Astrocyte (in vitro differentiated cells and primary cell): ENCODE data around the gene SLC5A8. TPM values are rescaled to one million over a fixed set of nuclear protein-coding genes. Genes with fewer than 3 reads are reported as not detected.

Source experiments
- DNase-seq: peaks from one replicate; pipeline ENCODE4 v3.0.0-alpha.2; 2010; ENCODE audit warnings: low read depth
- FAIRE-seq: peaks from 2 replicates; lab custom pipeline; 2011; peaks lifted over from hg19 to GRCh38; lab: Jason Lieb, UNC
- H2AFZ ChIP-seq: 2 replicates; pipeline ENCODE4 v1.6.0; 2012; ENCODE audit warnings: low read depth, low read length, inconsistent platforms
- H3K27ac ChIP-seq: 2 replicates; pipeline ENCODE4 v1.5.1; 2011; ENCODE audit warnings: low read depth, low read length, inconsistent platforms
- H3K27me3 ChIP-seq: 2 replicates; pipeline ENCODE4 v1.6.0; 2011; ENCODE audit warnings: low read length, inconsistent platforms; ENCODE audit not compliant: insufficient read depth
- H3K36me3 ChIP-seq: 2 replicates; pipeline ENCODE4 v1.5.1; 2011; ENCODE audit warnings: low read length, inconsistent platforms; ENCODE audit not compliant: insufficient read depth
- H3K4me1 ChIP-seq: 2 replicates; pipeline ENCODE4 v1.5.1; 2011; ENCODE audit warnings: low read length, inconsistent platforms; ENCODE audit not compliant: insufficient read depth
- H3K4me2 ChIP-seq: 2 replicates; pipeline ENCODE4 v1.6.0; 2012; ENCODE audit warnings: low read length, inconsistent platforms
- H3K4me3 ChIP-seq: 2 replicates; pipeline ENCODE4 v1.5.1; 2011; ENCODE audit warnings: low read depth, mild to moderate bottlenecking, low read length, inconsistent platforms; ENCODE audit not compliant: insufficient read depth
- H3K79me2 ChIP-seq: 2 replicates; pipeline ENCODE4 v1.6.0; 2012; ENCODE audit warnings: mild to moderate bottlenecking, low read length, inconsistent platforms; ENCODE audit not compliant: insufficient read depth
- H3K9ac ChIP-seq: 2 replicates; pipeline ENCODE4 v1.6.0; 2012; ENCODE audit warnings: mild to moderate bottlenecking, low read length, inconsistent platforms
- H3K9me3 ChIP-seq: 2 replicates; pipeline ENCODE4 v1.5.1; 2012; ENCODE audit warnings: low read depth, mild to moderate bottlenecking, low read length, inconsistent platforms; ENCODE audit not compliant: insufficient read depth
- H4K20me1 ChIP-seq: 2 replicates; pipeline ENCODE4 v1.6.0; 2012; ENCODE audit warnings: low read length, inconsistent platforms; ENCODE audit not compliant: insufficient read depth
- H3K27ac Mint-ChIP-seq: one replicate; pipeline ENCODE4 v1.8.0; 2021; ENCODE audit warnings: mild to moderate bottlenecking, mixed read lengths; ENCODE audit not compliant: unreplicated experiment
- H3K27me3 Mint-ChIP-seq: one replicate; pipeline ENCODE4 v1.8.0; 2021; ENCODE audit warnings: low read depth, mixed read lengths; ENCODE audit not compliant: unreplicated experiment
- H3K36me3 Mint-ChIP-seq: one replicate; pipeline ENCODE4 v1.8.0; 2021; ENCODE audit warnings: low read depth, mixed read lengths; ENCODE audit not compliant: unreplicated experiment
- H3K4me1 Mint-ChIP-seq: one replicate; pipeline ENCODE4 v1.8.0; 2021; ENCODE audit warnings: low read depth, mixed read lengths; ENCODE audit not compliant: unreplicated experiment
- H3K4me3 Mint-ChIP-seq: one replicate; pipeline ENCODE4 v1.8.0; 2021; ENCODE audit warnings: mild to moderate bottlenecking, moderate library complexity, mixed read lengths; ENCODE audit not compliant: unreplicated experiment
- H3K9me3 Mint-ChIP-seq: one replicate; pipeline ENCODE4 v1.8.0; 2021; ENCODE audit warnings: mild to moderate bottlenecking, mixed read lengths; ENCODE audit not compliant: unreplicated experiment
- CTCF ChIP-seq: IDR thresholded peaks from 2 replicates; pipeline ENCODE4 v1.5.1; 2011; ENCODE audit warnings: low read depth, mild to moderate bottlenecking, inconsistent platforms, low read length, moderate library complexity; ENCODE audit not compliant: insufficient read depth
- EZH2 ChIP-seq: IDR thresholded peaks from 2 replicates; pipeline ENCODE4 v1.6.1; 2012; ENCODE audit warnings: mild to moderate bottlenecking, low read length, inconsistent platforms; ENCODE audit not compliant: insufficient read depth
- total RNA-seq: library from RNA; stranded (reverse); gene quantifications from 2 replicates; pipeline ENCODE4 v1.2.1, GENCODE V29; 2021

The SLC5A8 gene
- total RNA-seq, 1 donor from 2014 or later: not detected

DNA sequence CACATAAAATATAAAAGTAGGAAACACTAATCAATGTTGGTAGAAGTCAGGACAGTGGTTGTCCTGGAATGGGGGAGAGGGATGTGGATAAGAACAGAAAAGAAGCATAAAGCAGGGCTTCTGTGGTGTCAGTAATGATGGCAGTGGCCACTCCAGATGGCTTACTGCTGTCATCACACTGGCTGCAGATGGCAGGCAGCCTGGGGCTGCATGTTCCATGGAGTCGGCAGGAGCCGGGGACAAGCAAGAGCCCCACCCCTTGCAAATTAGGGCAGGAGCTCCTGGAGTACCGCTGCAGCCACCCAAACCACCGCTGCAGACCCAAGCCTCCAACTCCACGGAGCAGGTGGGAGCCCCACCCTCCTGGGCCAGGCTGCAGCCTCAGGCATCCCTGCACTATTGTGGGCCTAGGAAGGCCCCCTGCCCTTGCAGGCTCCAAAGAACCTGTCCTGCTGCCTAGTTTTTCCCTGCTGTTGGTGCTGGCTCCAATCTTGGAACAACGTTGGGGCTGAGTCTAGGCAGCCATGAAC is 28.8 kb upstream of the SLC5A8 start:
- H3K4me3 Mint-ChIP-seq: no peak overlapping the region
- peaks cover 2% of the 10 kb centered on the region for H3K9me3 Mint-ChIP-seq
- no peaks in the 10 kb centered on the region for H4K20me1 ChIP-seq
- H3K4me1 Mint-ChIP-seq: peaks cover 9% of the 10 kb centered on the region
- no peak overlapping the region for H3K27ac Mint-ChIP-seq
- DNase-seq (no peak), FAIRE-seq (no peak)
- H3K27me3 ChIP-seq: no peaks in the 10 kb centered on the region
- H3K36me3 ChIP-seq: no peaks in the 10 kb centered on the region
- H3K36me3 Mint-ChIP-seq: no peaks in the 10 kb centered on the region
- H3K4me3 ChIP-seq: no peak overlapping the region
- no peaks in the 10 kb centered on the region for H3K27me3 Mint-ChIP-seq
- no peak overlapping the region for H3K4me2 ChIP-seq
- TF ChIP-seq EZH2 (no peak), CTCF (no peak)
- H3K9ac ChIP-seq: no peak overlapping the region
- H3K9me3 ChIP-seq: peaks cover 4% of the 10 kb centered on the region
- no peak overlapping the region for H2AFZ ChIP-seq
- H3K79me2 ChIP-seq: no peaks in the 10 kb centered on the region
- H3K4me1 ChIP-seq: no peaks in the 10 kb centered on the region
- H3K27ac ChIP-seq: no peak overlapping the region

GRCh38 chr12:101238306-101238705 is 28.3 kb upstream of the SLC5A8 start:
- no peak for TF ChIP-seq EZH2
- no peak for TF ChIP-seq CTCF
- H3K27ac ChIP-seq: no peak overlapping the region

GRCh38 chr12:101235686-101236085 is 25.6 kb upstream of the SLC5A8 start:
- H4K20me1 ChIP-seq: no peaks in the 10 kb centered on the region
- no peaks in the 10 kb centered on the region for H3K27me3 Mint-ChIP-seq
- H3K4me2 ChIP-seq: no peak overlapping the region
- H3K27ac ChIP-seq: no peak overlapping the region
- H3K79me2 ChIP-seq: no peaks in the 10 kb centered on the region
- H3K9me3 ChIP-seq: peaks cover 4% of the 10 kb centered on the region
- no peak overlapping the region for H3K27ac Mint-ChIP-seq
- H3K36me3 Mint-ChIP-seq: no peaks in the 10 kb centered on the region
- no peak for TF ChIP-seq EZH2
- TF ChIP-seq CTCF: no peak
- H3K4me3 ChIP-seq: no peak overlapping the region
- H2AFZ ChIP-seq: no peak overlapping the region
- peaks cover 2% of the 10 kb centered on the region for H3K9me3 Mint-ChIP-seq
- H3K4me1 ChIP-seq: no peaks in the 10 kb centered on the region
- FAIRE-seq (no peak), DNase-seq (no peak)
- no peak overlapping the region for H3K9ac ChIP-seq
- H3K36me3 ChIP-seq: no peaks in the 10 kb centered on the region
- H3K4me1 Mint-ChIP-seq: peaks cover 8% of the 10 kb centered on the region
- H3K27me3 ChIP-seq: no peaks in the 10 kb centered on the region
- no peak overlapping the region for H3K4me3 Mint-ChIP-seq

More at GRCh38 chr12:101238306-101238705, 28.3 kb upstream of the SLC5A8 start:
- Mint-ChIP-seq H3K4me1 (peaks cover 7% of the 10 kb centered on the region), H3K9me3 (peaks cover 2% of the 10 kb centered on the region), H3K27ac (no peak overlapping the region), H3K36me3 (no peaks in the 10 kb centered on the region), H3K4me3 (no peak overlapping the region), H3K27me3 (no peaks in the 10 kb centered on the region)
- no peak overlapping the region for H3K9ac ChIP-seq
- FAIRE-seq (no peak), DNase-seq (no peak)
- no peak overlapping the region for H3K4me3 ChIP-seq
- H3K79me2 ChIP-seq: no peaks in the 10 kb centered on the region
- H2AFZ ChIP-seq: no peak overlapping the region
- no peak overlapping the region for H3K4me2 ChIP-seq
- H3K9me3 ChIP-seq: peaks cover 4% of the 10 kb centered on the region
- no peaks in the 10 kb centered on the region for H3K27me3 ChIP-seq
- H4K20me1 ChIP-seq: no peaks in the 10 kb centered on the region
- no peaks in the 10 kb centered on the region for H3K36me3 ChIP-seq
- H3K4me1 ChIP-seq: no peaks in the 10 kb centered on the region
